ENCODE results near the gene LCE7A. TPM values are rescaled to one million over a fixed set of nuclear protein-coding genes. Genes with fewer than 3 reads are reported as not detected.

The LCE7A gene
- total RNA-seq, 2 donors from 2014 or later = not detected

- H3K9me3 ChIP-seq (ENCODE audit: control insufficient read depth, low read length) = peaks cover 39% of the 10 kb centered on the region
- H3K9me3 Mint-ChIP-seq = peaks cover 86% of the 10 kb centered on the region
These were observed 26.3 kb downstream of the LCE7A start for GRCh38 chr1:152886085-152886484.

GRCh38 chr1:152886758-152887409 is 27.1 kb downstream of the LCE7A start:
- Histone ChIP-seq H3K27me3 (ENCODE audit: control insufficient read depth, insufficient read depth, low read length, poor library complexity, severe bottlenecking) (no peaks in the 10 kb centered on the region), H3K9ac (ENCODE audit: extremely low read depth, low read length, poor library complexity, severe bottlenecking) (no peak overlapping the region), H3K27ac (ENCODE audit: low read depth, low read length) (no peak overlapping the region), H3K9me3 (ENCODE audit: control insufficient read depth, low read length) (peaks cover 43% of the 10 kb centered on the region), H3K4me3 (ENCODE audit: low read length) (no peak overlapping the region), H3K4me1 (ENCODE audit: control insufficient read depth, insufficient read depth, low read length) (no peaks in the 10 kb centered on the region), H3K36me3 (ENCODE audit: control insufficient read depth, insufficient read depth, low read length) (no peaks in the 10 kb centered on the region)
- WGBS, 2 experiments (ENCODE audit: insufficient coverage in 1 of 2, insufficient read length in 1 of 2) = 51% methylated on average over 8 of the region's 8 CpGs; no CpG with 5 or more reads in 1 of the 2 experiments
- TF ChIP-seq CTCF (conservative IDR thresholded peaks at IDR 0.05) = no peak
- H3K27me3 Mint-ChIP-seq (ENCODE audit: insufficient read depth) = peaks cover 3% of the 10 kb centered on the region
- no peaks in the 10 kb centered on the region for H3K4me1 Mint-ChIP-seq
- no peak overlapping the region for H3K27ac Mint-ChIP-seq
- no peak overlapping the region for H3K4me3 Mint-ChIP-seq
- peaks cover 2% of the 10 kb centered on the region for H3K36me3 Mint-ChIP-seq (ENCODE audit: low read depth)
- H3K9me3 Mint-ChIP-seq = peaks cover 91% of the 10 kb centered on the region
- DNase-seq = no peak

More at GRCh38 chr1:152886085-152886484, 26.3 kb downstream of the LCE7A start:
- H3K27ac Mint-ChIP-seq = no peak overlapping the region
- WGBS, 2 experiments (ENCODE audit: insufficient coverage in 1 of 2, insufficient read length in 1 of 2) = 0 to 31% methylated on average over 1 to 3 of the region's 3 CpGs
- no peaks in the 10 kb centered on the region for H3K4me1 Mint-ChIP-seq
- no peak for DNase-seq
- peaks cover 3% of the 10 kb centered on the region for H3K27me3 Mint-ChIP-seq (ENCODE audit: insufficient read depth)
- no peak overlapping the region for H3K4me3 Mint-ChIP-seq
- Histone ChIP-seq H3K4me3 (ENCODE audit: low read length) (no peak overlapping the region), H3K27ac (ENCODE audit: low read depth, low read length) (no peak overlapping the region), H3K36me3 (ENCODE audit: control insufficient read depth, insufficient read depth, low read length) (no peaks in the 10 kb centered on the region), H3K9ac (ENCODE audit: extremely low read depth, low read length, poor library complexity, severe bottlenecking) (no peak overlapping the region), H3K4me1 (ENCODE audit: control insufficient read depth, insufficient read depth, low read length) (no peaks in the 10 kb centered on the region), H3K27me3 (ENCODE audit: control insufficient read depth, insufficient read depth, low read length, poor library complexity, severe bottlenecking) (no peaks in the 10 kb centered on the region)
- H3K36me3 Mint-ChIP-seq (ENCODE audit: low read depth) = no peaks in the 10 kb centered on the region
- TF ChIP-seq CTCF (conservative IDR thresholded peaks at IDR 0.05) = no peak

GRCh38 chr1:152888126-152888525 is 28.3 kb downstream of the LCE7A start:
- H3K4me1 Mint-ChIP-seq = no peaks in the 10 kb centered on the region
- no peak overlapping the region for H3K27ac Mint-ChIP-seq

More at GRCh38 chr1:152888126-152888525, 28.3 kb downstream of the LCE7A start:
- Mint-ChIP-seq H3K9me3 (peaks cover 89% of the 10 kb centered on the region), H3K27me3 (ENCODE audit: insufficient read depth) (no peaks in the 10 kb centered on the region), H3K4me3 (no peak overlapping the region), H3K36me3 (ENCODE audit: low read depth) (peaks cover 2% of the 10 kb centered on the region)
- Histone ChIP-seq H3K36me3 (ENCODE audit: control insufficient read depth, insufficient read depth, low read length) (no peaks in the 10 kb centered on the region), H3K9ac (ENCODE audit: extremely low read depth, low read length, poor library complexity, severe bottlenecking) (no peak overlapping the region), H3K4me1 (ENCODE audit: control insufficient read depth, insufficient read depth, low read length) (no peaks in the 10 kb centered on the region), H3K27me3 (ENCODE audit: control insufficient read depth, insufficient read depth, low read length, poor library complexity, severe bottlenecking) (no peaks in the 10 kb centered on the region), H3K27ac (ENCODE audit: low read depth, low read length) (no peak overlapping the region), H3K4me3 (ENCODE audit: low read length) (no peak overlapping the region), H3K9me3 (ENCODE audit: control insufficient read depth, low read length) (peaks cover 55% of the 10 kb centered on the region)
- no peak for TF ChIP-seq CTCF (conservative IDR thresholded peaks at IDR 0.05)
- 100% methylated on average over 1 of the region's 1 CpG; no CpG with 5 or more reads in 1 of the 2 experiments for WGBS, 2 experiments (ENCODE audit: insufficient coverage in 1 of 2, insufficient read length in 1 of 2)
- DNase-seq = no peak
